ENCODE data around the gene RARA. TPM values are rescaled to one million over a fixed set of nuclear protein-coding genes. Genes with fewer than 3 reads are reported as not detected.
"Not testable (repeated sequence)": the region's sequence is repeated elsewhere in the genome, so short reads cannot be mapped to it uniquely, and the experiment has no call there.

RARA gene
- total RNA-seq, 1 experiment from 2014 or later: 10.6 TPM

DNA sequence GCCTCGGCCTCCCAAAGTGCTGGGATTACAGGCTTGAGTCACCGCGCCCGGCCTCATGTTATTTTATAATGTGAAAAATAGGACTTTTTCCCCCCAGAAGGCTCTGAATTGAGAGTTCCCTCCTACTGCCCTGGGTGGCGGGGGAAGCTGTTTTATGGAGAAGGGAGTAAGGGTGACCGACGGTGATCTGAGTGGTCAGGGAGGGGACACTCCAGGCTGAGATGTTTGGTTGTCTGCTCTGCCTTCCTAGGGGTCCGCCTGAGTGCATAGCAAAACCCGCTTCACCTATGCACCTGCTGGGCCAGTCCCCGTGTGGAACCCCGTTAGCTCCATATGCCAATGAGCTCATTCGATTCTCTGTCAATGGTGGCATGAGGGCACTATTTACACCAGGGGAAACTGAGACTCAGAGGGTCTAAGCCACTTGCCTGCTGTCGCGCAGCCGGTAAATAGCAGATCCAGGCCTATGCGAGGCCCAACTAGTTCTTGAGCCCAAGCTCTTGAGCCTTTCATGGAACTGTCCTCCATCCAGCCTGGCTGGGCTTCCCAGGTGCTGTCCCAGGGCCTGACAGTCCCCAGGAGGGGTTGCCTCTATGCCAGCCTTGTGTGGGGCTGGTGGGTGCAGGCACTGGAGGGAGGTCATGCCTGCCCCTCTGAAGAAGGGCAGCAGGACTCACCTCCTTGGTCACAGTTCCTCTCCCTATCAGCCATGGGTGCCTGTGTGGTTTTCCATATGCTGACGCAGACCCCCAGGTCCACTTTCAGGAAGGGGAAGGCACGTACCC lies 57.3 kb downstream of the RARA start:
- DNase-seq (ENCODE audit: extremely low read depth, low read depth): no peak

DNA sequence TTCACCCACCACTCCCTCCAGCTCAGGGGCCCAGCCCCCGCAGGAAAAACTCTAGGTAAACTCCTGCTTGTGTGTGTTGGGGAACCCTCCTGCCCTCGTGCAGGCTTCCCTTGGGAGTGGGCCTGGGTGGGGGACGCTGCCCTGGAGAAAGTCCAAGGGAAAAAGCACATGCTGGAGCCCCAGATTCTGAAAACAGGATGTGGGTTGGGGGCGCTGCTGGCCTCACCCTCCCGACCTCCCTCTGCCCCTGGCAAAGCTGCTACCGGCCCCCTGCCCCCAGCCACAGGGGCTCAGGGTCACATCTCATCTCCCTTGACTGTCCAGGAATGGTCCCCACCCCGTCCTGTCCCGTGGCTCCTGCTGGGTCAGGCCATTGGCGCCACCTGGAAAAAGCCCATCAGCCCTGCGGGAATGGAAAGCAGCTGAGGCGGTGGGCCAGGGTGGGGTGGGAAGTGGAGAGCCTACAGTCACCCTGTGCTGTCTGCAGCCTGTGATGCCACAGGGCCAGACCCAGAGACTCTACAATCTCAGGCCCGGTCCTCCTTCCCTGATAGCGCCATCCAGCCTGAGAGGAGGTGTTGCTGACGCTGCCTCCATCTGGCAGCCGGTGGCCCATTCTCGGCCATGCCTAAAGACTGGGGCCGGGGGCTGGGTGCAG lies 58.0 kb downstream of the RARA start:
- DNase-seq (ENCODE audit: extremely low read depth, low read depth): no peak

DNA sequence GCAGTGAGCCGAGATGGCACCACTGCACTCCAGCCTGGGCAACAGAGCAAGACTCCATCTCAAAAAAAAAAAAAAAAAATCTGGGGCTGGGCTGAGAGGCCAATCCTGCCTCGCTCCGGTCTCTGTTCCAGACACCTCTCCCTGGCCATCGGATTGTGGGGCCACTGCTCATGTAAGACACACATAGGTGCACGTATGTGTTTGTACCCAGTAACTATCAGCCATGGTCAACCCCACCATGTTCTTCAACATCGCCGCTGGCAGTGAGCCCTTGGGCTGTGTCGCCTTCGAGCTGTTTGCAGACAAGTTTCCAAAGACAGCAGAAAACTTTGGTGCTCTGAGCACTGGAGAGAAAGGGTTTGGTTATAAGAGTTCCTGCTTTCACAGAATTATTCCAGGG lies 58.7 kb downstream of the RARA start:
- not testable (repeated sequence) for DNase-seq (ENCODE audit: extremely low read depth, low read depth)

DNA sequence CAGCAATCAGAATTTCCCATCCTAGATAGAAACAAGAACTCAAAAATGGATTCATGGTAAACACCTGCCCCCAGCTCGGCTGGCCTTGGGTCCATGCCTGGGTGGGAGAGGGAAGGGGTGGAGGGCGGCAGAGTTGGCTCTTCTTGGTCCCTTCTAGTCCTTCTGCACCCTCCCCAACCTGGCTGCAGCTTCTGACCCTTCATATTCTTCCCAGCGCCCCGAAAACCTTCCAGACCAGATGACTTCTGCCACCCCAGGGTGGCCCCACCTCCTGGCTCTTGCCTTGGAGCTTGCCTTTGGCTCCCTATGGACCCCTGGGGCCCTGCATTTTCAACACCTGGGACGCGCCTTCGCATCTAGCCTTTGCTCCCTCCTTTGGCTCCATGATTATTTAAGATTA lies 60.9 kb downstream of the RARA start:
- no peak for DNase-seq (ENCODE audit: extremely low read depth, low read depth)

DNA sequence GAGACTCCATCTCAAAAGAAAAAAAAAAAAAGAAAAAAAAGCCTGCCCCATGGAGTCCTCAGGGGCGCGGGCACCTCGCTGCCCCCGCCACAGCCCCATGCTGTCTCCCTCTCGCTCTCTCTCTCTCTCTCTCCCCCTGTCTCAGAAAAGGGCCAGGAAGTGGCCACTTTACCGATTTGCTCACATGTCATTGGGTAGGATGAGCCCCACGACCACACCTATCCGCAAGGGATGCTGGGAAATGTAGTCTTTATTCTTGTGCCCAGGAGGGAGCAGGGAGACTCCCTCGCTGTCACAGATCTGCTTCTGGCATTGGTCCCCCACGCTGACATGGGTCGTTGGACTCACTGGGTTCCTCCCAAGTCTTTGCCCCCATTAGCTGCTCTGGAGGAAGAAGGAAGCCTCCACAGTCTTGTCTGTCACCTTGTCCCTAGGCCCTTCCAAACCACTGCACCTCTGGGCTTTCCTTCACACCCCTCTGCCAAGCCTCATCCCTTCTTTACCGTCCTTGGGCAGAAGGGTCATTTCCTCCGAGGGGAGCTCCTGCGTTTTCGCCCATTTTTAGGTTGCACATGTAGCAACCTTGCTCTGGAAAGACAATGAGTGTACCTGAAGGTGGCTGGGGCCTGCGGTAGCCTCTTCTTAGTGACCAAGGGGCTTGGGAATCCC lies 62.4 kb downstream of the RARA start:
- peak; percentile 48 for DNase-seq (ENCODE audit: extremely low read depth, low read depth)

DNA sequence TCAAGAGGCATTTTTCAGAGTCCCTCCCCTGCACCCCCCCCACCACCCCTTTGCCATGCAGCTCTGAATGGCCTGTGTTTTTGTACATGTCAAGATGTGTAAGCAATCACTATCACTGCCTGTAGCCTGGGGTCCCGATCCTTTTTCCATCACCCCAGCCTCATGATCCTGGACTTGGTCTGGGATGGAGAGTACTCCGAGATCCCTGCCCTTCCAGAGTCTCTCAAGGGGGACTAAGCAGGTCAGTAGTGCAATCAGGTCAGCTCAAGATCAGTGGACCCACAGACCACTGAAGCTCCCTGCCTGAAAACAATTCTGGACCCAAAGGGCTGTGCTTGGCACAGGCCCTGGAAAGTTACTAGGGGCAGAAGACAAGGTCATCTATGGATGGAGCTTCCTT lies 63.1 kb downstream of the RARA start:
- no peak for DNase-seq (ENCODE audit: extremely low read depth, low read depth)

DNA sequence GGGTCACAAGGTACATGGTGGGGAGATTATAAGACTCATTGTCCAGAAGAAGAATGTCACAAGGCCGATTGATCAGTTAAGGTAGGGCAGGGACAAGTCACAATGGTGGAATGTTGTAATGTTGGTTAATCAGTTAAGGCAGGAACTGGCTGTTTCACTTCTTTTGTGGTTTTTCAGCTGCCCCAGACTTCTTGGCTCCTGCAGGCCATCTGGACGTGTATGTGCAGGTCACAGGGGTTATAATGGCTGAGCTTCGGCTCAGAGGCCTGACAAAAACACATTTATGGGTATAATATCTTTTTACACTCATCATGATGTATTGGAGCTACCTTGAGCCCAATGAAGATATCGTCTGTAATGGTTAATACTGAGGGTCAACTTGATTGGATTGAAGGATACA lies 63.7 kb downstream of the RARA start:
- not testable (repeated sequence) for DNase-seq (ENCODE audit: extremely low read depth, low read depth)

DNA sequence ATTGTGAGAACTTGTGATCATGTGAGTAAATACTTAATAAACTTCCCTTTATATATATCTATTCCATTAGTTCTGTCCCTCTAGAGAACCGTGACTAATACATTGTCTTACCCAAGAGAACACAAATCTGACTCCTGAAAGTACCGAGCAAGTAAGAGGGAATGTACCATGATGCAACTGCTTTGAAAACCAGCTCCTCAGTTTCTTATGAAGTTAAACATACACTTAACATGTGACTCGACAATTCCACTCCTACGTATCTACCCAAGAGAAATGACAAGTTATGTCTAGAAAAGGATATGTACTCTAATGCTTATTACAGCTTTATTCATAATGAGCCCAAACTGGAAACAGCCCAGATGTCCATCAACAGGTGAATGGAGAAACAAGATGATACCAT lies 64.3 kb downstream of the RARA start:
- no peak for DNase-seq (ENCODE audit: extremely low read depth, low read depth)

DNA sequence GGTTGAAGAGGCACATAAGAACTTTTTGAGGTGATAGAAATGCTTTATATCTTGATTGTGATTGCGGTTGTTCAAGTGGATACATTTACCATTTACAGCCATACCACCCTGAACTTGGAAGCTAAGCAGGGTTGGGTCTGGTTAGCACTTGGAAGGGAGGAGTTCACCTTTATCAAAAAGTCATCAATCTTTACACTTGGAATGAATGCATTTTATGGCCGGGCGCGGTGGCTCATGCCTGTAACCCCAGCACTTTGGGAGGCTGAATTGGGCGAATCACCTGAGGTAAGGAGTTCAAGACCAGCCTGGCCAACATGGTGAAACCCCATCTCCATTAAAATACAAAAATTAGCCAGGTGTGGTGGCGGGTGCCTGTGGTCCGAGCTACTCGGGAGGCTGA lies 65.0 kb downstream of the RARA start:
- DNase-seq (ENCODE audit: extremely low read depth, low read depth): no peak

DNA sequence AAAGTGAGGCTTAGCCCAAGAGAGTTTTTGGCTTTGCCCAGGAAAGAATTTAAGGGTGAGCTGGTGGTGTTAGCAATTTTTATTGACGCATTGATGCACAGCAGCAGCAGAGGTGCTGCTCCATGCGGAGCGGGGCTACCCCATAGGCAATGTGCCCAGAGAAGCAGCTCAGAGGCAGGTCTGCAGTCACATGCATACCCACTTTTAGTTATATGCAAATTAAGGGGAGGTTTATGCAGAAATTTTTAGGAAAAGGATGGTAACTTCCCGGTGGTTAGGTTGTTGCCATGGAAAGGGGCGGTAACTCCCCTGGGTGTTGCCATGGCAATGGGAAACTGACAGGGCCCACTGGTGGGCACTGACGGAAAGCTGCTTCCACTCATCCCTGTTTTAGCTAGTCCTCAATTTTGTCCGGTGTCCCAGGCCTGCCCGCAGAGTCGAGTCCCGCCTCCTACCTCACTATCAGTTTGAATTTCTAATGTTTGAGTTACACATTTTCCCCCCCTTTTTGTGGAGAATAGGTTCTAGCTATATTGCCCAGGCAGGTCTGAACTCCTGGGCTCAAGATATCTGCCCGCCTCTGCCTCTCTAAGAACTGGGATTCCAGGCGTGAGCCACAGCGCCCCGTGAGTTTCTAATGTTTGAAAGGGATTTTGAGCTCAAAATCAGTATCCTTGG lies 66.0 kb downstream of the RARA start:
- no peak for DNase-seq (ENCODE audit: extremely low read depth, low read depth)

DNA sequence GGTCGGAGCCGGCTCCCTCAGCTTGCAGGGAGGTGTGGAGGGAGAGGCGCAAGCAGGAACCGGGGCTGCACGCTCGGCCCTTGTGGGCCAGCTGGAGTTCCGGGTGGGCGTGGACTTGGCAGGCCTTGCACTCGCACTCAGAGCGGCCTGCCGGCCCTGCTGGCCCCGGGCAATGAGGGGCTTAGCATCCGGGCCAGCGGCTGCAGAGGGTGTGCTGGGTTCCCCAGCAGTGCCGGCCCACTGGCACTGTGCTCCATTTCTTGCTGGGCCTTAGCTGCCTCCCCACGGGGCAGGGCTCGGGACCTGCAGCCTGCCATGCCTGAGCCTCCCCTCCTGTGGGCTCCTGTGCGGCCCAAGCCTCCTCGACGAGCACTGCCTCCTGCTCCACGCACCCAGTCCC lies 66.8 kb downstream of the RARA start:
- not testable (repeated sequence) for DNase-seq (ENCODE audit: extremely low read depth, low read depth)

DNA sequence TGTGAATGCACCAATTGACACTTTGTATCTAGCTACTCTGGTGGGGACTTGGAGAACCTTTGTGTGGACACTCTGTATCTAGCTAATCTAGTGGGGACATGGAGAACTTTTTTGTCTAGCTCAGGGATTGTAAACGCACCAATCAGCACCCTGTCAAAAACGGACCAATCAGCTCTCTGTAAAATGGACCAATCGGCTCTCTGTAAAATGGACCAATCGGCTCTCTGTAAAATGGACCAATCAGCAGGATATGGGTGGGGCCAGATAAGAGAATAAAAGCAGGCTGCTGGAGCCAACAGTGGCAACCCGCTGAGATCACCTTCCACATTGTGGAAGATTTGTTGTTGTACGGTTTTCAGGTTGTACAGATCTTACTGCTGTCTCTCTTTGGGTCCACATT lies 67.6 kb downstream of the RARA start:
- DNase-seq (ENCODE audit: extremely low read depth, low read depth): not testable (repeated sequence)

DNA sequence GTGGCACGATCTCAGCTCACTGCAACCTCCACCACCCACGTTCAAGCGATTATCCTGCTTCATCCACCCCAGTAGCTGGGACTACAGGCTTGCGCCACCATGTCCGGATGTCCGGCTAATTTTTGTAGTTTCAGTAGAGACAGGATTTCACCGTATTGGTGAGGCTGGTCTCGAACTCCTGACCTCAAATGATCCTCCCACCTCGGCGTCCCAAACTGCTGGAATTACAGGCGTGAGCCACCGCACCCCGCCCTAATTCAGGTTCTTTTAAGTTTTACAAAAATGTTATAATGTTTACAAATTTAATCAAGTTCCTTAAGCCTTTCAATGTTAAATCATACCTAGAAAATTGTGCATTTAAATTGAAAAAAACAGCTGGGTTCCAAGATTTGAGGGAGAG lies 68.9 kb downstream of the RARA start:
- no peak for DNase-seq (ENCODE audit: extremely low read depth, low read depth)

DNA sequence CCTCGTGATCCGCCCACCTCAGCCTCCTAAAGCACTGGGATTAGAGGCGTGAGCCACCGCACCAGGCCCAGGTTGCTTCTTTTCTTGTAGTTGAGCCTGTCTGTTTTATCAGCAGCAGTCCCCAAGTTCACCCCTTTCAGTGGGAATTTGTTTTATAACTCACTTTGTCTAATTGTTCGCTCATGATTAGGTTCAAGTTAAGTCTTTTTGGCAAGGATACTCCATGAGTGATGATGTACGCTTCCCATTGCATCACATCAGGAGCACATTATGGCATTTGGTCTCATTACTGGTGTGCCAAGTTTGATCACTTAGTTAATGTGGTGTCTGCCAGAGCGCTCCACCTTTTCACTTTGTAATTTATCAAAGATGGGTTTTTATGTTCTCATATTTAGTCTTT lies 70.0 kb downstream of the RARA start:
- no peak for DNase-seq (ENCODE audit: extremely low read depth, low read depth)

DNA sequence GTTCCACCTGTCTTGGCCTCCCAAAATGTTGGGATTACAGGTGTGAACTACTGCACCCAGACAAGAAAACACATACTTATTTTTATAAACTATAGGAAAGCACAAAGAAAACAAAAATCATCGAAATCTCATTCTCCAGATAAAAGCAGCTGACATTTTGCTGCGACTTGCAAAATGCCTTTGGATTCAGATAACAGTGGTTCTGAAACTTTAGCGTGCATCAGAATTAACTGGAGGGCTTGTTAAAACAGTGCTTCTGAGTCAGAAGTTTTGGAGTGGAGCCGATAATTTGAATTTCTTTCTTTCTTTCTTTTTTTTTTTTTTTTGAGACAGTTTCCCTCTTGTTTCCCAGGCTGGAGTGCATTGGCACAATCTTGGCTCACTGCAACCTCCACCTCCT lies 73.3 kb downstream of the RARA start:
- DNase-seq (ENCODE audit: extremely low read depth, low read depth): no peak

DNA sequence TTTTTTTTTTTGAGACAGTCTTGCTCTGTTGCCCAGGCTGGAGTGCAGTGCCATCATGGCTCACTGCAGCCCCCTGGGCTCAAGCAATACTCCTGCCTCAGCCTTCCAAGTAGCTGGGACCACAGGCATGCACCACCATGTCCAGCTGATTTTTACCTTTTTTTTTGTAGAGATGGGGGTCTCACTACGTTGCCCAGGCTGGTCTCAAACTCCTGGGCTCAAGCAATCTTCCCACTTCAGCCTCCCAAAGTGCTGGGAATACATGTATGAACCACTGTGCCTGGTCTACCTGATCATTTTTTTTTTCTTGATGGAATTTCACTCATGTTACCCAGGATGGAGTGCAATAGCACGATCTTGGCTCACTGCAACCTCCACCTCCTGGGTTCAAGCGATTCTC lies 77.6 kb downstream of the RARA start:
- DNase-seq (ENCODE audit: extremely low read depth, low read depth): not testable (repeated sequence)

DNA sequence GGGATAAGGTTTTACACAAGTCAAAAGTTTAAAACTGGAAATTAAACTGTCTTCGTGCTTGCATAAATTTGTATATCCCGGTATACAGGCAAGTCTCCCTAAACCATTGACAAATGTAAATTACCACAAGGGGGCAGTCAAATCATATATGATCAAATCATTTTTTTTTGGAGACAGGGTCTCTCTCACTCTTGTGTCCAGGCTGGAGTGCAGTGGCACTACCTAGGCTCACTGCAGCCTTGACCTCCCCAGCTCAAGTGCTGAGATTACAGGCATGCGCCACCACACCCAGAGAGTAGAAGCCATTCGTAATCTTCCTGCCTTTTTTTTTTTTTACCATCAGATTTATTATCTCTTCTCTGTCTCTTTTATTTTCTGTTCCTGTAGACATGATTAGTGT lies 90.2 kb downstream of the RARA start:
- peak; percentile 67 for DNase-seq (ENCODE audit: extremely low read depth, low read depth)

DNA sequence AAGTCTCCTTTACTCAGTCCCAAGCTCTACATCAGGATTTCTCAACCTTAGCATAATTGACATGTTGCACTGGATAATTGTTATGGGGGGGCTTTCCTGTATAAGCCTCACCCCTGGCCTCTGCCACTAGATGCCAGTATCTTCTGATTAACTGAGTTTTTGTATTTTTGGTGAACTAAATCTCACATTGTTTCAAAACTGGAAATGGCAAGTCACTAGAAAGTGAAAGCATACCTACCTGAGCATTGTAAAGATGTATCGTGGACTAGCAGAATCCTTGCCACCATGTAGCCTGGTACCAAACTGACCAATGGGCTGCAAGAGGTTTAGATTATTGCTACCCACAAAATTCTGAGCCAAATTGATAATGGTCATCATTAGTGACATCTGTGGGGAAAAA lies 93.7 kb downstream of the RARA start:
- DNase-seq (ENCODE audit: extremely low read depth, low read depth): no peak

DNA sequence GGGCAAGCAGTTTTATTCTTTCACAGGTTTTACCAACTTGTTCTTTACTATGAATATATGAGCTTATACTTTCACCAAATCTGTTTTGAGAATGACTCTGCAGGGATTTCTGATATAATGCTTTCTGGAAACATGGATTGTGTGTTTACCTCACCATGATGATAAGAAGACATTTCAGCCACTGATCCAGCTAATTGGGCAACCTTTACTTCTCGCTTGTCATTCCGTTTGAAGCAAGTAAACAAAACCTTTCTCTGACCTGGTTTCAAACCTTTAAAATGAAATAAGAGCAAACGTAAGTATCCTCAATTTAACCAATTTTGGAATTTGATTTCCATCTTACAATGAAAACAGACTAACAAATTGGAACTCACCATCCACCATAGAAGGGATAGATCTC lies 95.0 kb downstream of the RARA start:
- DNase-seq (ENCODE audit: extremely low read depth, low read depth): no peak

All from NCI-H460 (cell line).